ENCODE data around the gene EYS. TPM values are rescaled to one million over a fixed set of nuclear protein-coding genes. Genes with fewer than 3 reads are reported as not detected.

Gene EYS
- total and polyA plus RNA-seq, 3 experiments from 2014 or later, result not detected

- no peak overlapping the region for H3K27ac ChIP-seq (ENCODE audit: low read depth, low read length)
- Mint-ChIP-seq H3K4me3 (no peak overlapping the region), H3K4me1 (no peaks in the 10 kb centered on the region), H3K36me3 (no peaks in the 10 kb centered on the region), H3K27ac (no peak overlapping the region), H3K27me3 (no peaks in the 10 kb centered on the region), H3K9me3 (peaks cover 0 to 36% (median 2%) of the 10 kb centered on the region in 5 donors)
- H3K27me3 ChIP-seq (ENCODE audit: insufficient read depth, low read length, poor library complexity, severe bottlenecking), result no peaks in the 10 kb centered on the region
- ChIA-PET POLR2A (no interaction called here), CTCF (no interaction called here)
- no peaks in the 10 kb centered on the region for H3K4me1 ChIP-seq (ENCODE audit: insufficient read depth, low read length)
- H3K9me3 ChIP-seq (ENCODE audit: low read length), result no peaks in the 10 kb centered on the region
- no peak overlapping the region for H3K4me3 ChIP-seq (ENCODE audit: low read length)
- no peak for DNase-seq
- H3K36me3 ChIP-seq (ENCODE audit: insufficient read depth, low read length), result no peaks in the 10 kb centered on the region
These were observed 1417.1 kb downstream of the EYS start for GRCh38 chr6:64289931-64290330.

DNA sequence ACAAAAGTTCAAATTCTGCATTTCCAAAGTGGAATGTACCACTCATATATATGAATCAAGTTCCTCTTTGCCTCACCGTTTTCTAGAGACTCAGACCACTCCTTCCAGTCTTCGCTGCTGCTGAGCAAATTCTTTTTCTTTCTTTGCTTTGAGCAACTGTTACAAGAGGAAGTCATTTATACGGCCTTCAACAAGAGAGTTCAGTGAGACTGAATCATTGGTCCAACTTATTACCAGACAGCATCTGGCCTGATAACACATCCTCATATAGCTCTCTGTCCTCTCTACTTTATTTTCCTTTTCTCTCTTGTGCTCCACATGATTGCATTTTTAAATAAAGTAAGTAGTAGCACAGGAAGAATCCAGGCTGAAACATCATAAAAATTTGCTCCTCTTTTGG lies 1418.7 kb downstream of the EYS start:
- no peak overlapping the region for H3K27ac ChIP-seq (ENCODE audit: low read depth, low read length)
- Mint-ChIP-seq H3K27ac (no peak overlapping the region), H3K27me3 (no peaks in the 10 kb centered on the region), H3K9me3 (peaks cover 0 to 37% (median 2%) of the 10 kb centered on the region in 5 donors), H3K4me1 (no peaks in the 10 kb centered on the region), H3K4me3 (no peak overlapping the region), H3K36me3 (no peaks in the 10 kb centered on the region)
- no peak overlapping the region for H3K4me3 ChIP-seq (ENCODE audit: low read length)
- no peaks in the 10 kb centered on the region for H3K9me3 ChIP-seq (ENCODE audit: low read length)
- H3K4me1 ChIP-seq (ENCODE audit: insufficient read depth, low read length), result no peaks in the 10 kb centered on the region
- no peak for DNase-seq
- H3K36me3 ChIP-seq (ENCODE audit: insufficient read depth, low read length), result no peaks in the 10 kb centered on the region
- no peaks in the 10 kb centered on the region for H3K27me3 ChIP-seq (ENCODE audit: insufficient read depth, low read length, poor library complexity, severe bottlenecking)
- ChIA-PET POLR2A (no interaction called here), CTCF (no interaction called here)

- no peak overlapping the region for H3K27ac Mint-ChIP-seq
- Histone ChIP-seq H3K27ac (ENCODE audit: low read depth, low read length) (no peak overlapping the region), H3K4me3 (ENCODE audit: low read length) (no peak overlapping the region), H3K36me3 (ENCODE audit: insufficient read depth, low read length) (no peaks in the 10 kb centered on the region), H3K27me3 (ENCODE audit: insufficient read depth, low read length, poor library complexity, severe bottlenecking) (no peaks in the 10 kb centered on the region), H3K9me3 (ENCODE audit: low read length) (no peaks in the 10 kb centered on the region), H3K4me1 (ENCODE audit: insufficient read depth, low read length) (no peaks in the 10 kb centered on the region)
- ChIA-PET POLR2A (no interaction called here), CTCF (no interaction called here)
- no peaks in the 10 kb centered on the region for H3K27me3 Mint-ChIP-seq
- no peaks in the 10 kb centered on the region for H3K36me3 Mint-ChIP-seq
- H3K4me1 Mint-ChIP-seq, result no peaks in the 10 kb centered on the region
- H3K9me3 Mint-ChIP-seq, result peaks cover 2 to 18% (median 5%) of the 10 kb centered on the region in 5 donors
- DNase-seq, result no peak
- H3K4me3 Mint-ChIP-seq, result no peak overlapping the region
These were observed 1425.9 kb downstream of the EYS start for GRCh38 chr6:64281167-64281566.

DNA sequence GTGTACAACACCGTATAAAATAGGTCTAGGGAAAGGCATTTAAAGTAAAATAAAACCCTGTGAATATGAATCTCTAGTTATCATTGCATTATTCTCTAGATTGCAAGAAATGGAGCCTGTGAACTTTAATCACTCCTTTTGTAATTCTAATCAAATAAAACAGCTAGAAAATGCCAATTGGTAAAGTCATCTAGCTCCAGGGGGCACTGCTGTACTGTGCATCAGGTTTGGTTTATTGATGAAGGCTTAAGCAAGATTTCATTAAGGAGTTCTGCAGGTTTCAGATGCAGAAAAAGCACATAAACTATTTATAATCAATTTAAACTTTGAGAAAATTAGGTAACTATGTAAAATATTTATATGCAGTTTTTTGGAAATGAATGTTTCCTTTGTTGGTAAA lies 1426.5 kb downstream of the EYS start:
- H3K9me3 ChIP-seq (ENCODE audit: low read length), result no peaks in the 10 kb centered on the region
- no peaks in the 10 kb centered on the region for H3K4me1 ChIP-seq (ENCODE audit: insufficient read depth, low read length)
- Mint-ChIP-seq H3K9me3 (peaks cover 2 to 19% (median 5%) of the 10 kb centered on the region in 5 donors), H3K36me3 (no peaks in the 10 kb centered on the region), H3K4me3 (no peak overlapping the region), H3K4me1 (no peaks in the 10 kb centered on the region), H3K27me3 (no peaks in the 10 kb centered on the region), H3K27ac (no peak overlapping the region)
- POLR2A ChIA-PET, result no interaction called here
- H3K27ac ChIP-seq (ENCODE audit: low read depth, low read length), result no peak overlapping the region
- no peaks in the 10 kb centered on the region for H3K27me3 ChIP-seq (ENCODE audit: insufficient read depth, low read length, poor library complexity, severe bottlenecking)
- H3K36me3 ChIP-seq (ENCODE audit: insufficient read depth, low read length), result no peaks in the 10 kb centered on the region
- H3K4me3 ChIP-seq (ENCODE audit: low read length), result no peak overlapping the region
- CTCF ChIA-PET, result no interaction called here
- no peak for DNase-seq

DNA sequence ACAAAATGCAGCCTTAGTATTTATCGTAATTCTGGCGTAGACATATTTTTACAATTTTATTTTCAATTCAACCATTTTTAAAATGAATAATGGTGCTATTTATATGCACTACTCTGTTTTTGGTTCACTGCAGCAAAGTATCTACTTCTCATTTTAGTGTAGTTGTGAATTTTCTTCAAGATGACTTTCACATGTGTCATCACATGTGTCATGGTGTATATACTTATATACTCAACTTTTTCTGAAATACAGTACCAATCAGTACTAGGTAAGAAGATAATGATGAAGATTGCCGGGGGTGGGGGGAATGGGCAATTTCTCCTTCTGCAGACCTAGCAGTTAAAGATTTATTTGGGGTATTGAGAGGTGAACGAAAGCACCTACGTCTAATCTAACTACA lies 1436.9 kb downstream of the EYS start:
- DNase-seq, result no peak
- Mint-ChIP-seq H3K27me3 (peaks cover 0 to 1% of the 10 kb centered on the region in 2 donors), H3K36me3 (no peaks in the 10 kb centered on the region), H3K27ac (no peak overlapping the region), H3K4me3 (no peak overlapping the region), H3K4me1 (no peaks in the 10 kb centered on the region), H3K9me3 (peaks cover 2 to 21% (median 10%) of the 10 kb centered on the region in 5 donors)
- H3K9me3 ChIP-seq (ENCODE audit: low read length), result no peaks in the 10 kb centered on the region
- H3K4me3 ChIP-seq (ENCODE audit: low read length), result no peak overlapping the region
- no peak overlapping the region for H3K27ac ChIP-seq (ENCODE audit: low read depth, low read length)
- ChIA-PET CTCF (no interaction called here), POLR2A (no interaction called here)
- H3K27me3 ChIP-seq (ENCODE audit: insufficient read depth, low read length, poor library complexity, severe bottlenecking), result no peaks in the 10 kb centered on the region
- H3K36me3 ChIP-seq (ENCODE audit: insufficient read depth, low read length), result no peaks in the 10 kb centered on the region
- H3K4me1 ChIP-seq (ENCODE audit: insufficient read depth, low read length), result no peaks in the 10 kb centered on the region

DNA sequence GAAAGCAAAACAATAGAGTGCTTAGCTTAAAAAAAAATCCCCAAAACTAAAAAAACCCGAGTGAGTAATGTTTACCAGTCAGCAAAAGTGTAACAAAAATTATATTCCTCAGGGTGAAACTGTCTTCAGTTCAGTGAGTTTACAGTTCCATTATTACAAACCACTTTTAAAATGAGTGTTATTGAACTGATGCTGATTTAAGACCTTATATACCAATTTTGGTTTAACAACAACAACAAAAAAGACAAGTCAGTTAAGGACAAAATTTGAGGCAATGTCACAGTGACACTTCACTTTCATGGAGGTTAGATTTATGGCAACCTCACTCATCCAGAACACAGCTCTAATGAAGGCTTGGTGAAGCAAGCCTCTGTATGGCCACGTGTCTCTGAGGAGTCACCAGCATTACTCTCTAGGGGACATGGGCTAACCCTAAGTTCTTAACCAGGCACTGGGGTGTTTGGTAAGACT lies 1440.6 kb downstream of the EYS start:
- H3K9me3 Mint-ChIP-seq, result peaks cover 2 to 11% (median 2%) of the 10 kb centered on the region in 5 donors
- DNase-seq, result no peak
- no peaks in the 10 kb centered on the region for H3K36me3 ChIP-seq (ENCODE audit: insufficient read depth, low read length)
- H3K4me3 Mint-ChIP-seq, result no peak overlapping the region
- H3K4me1 Mint-ChIP-seq, result no peaks in the 10 kb centered on the region
- H3K36me3 Mint-ChIP-seq, result no peaks in the 10 kb centered on the region
- H3K27ac ChIP-seq (ENCODE audit: low read depth, low read length), result no peak overlapping the region
- H3K27ac Mint-ChIP-seq, result no peak overlapping the region
- H3K27me3 Mint-ChIP-seq, result no peaks in the 10 kb centered on the region
- ChIA-PET CTCF (no interaction called here), POLR2A (no interaction called here)
- no peaks in the 10 kb centered on the region for H3K9me3 ChIP-seq (ENCODE audit: low read length)
- no peaks in the 10 kb centered on the region for H3K4me1 ChIP-seq (ENCODE audit: insufficient read depth, low read length)
- H3K27me3 ChIP-seq (ENCODE audit: insufficient read depth, low read length, poor library complexity, severe bottlenecking), result no peaks in the 10 kb centered on the region
- H3K4me3 ChIP-seq (ENCODE audit: low read length), result no peak overlapping the region

- no peak overlapping the region for H3K27ac ChIP-seq (ENCODE audit: low read depth, low read length)
- no peaks in the 10 kb centered on the region for H3K4me1 ChIP-seq (ENCODE audit: insufficient read depth, low read length)
- H3K4me3 Mint-ChIP-seq, result no peak overlapping the region
- CTCF ChIA-PET, result no interaction called here
- H3K36me3 ChIP-seq (ENCODE audit: insufficient read depth, low read length), result no peaks in the 10 kb centered on the region
- H3K36me3 Mint-ChIP-seq, result no peaks in the 10 kb centered on the region
- H3K27ac Mint-ChIP-seq, result no peak overlapping the region
- H3K4me3 ChIP-seq (ENCODE audit: low read length), result no peak overlapping the region
- no peak for DNase-seq
- no peaks in the 10 kb centered on the region for H3K27me3 ChIP-seq (ENCODE audit: insufficient read depth, low read length, poor library complexity, severe bottlenecking)
- H3K4me1 Mint-ChIP-seq, result no peaks in the 10 kb centered on the region
- POLR2A ChIA-PET, result no interaction called here
- H3K9me3 ChIP-seq (ENCODE audit: low read length), result no peaks in the 10 kb centered on the region
- H3K27me3 Mint-ChIP-seq, result no peaks in the 10 kb centered on the region
- peaks cover 0 to 7% (median 3%) of the 10 kb centered on the region in 5 donors for H3K9me3 Mint-ChIP-seq
These were observed 1443.2 kb downstream of the EYS start for GRCh38 chr6:64263778-64264177.

GRCh38 chr6:64259372-64259771 lies 1447.7 kb downstream of the EYS start:
- Mint-ChIP-seq H3K9me3 (peaks cover 0 to 11% (median 2%) of the 10 kb centered on the region in 5 donors), H3K36me3 (no peaks in the 10 kb centered on the region), H3K27ac (no peak overlapping the region), H3K4me3 (no peak overlapping the region), H3K27me3 (no peaks in the 10 kb centered on the region), H3K4me1 (no peaks in the 10 kb centered on the region)
- no peaks in the 10 kb centered on the region for H3K4me1 ChIP-seq (ENCODE audit: insufficient read depth, low read length)
- H3K4me3 ChIP-seq (ENCODE audit: low read length), result no peak overlapping the region
- CTCF ChIA-PET, result no interaction called here
- H3K27ac ChIP-seq (ENCODE audit: low read depth, low read length), result no peak overlapping the region
- no peaks in the 10 kb centered on the region for H3K36me3 ChIP-seq (ENCODE audit: insufficient read depth, low read length)
- no peak for DNase-seq
- POLR2A ChIA-PET, result no interaction called here
- H3K9me3 ChIP-seq (ENCODE audit: low read length), result no peaks in the 10 kb centered on the region
- H3K27me3 ChIP-seq (ENCODE audit: insufficient read depth, low read length, poor library complexity, severe bottlenecking), result no peaks in the 10 kb centered on the region

DNA sequence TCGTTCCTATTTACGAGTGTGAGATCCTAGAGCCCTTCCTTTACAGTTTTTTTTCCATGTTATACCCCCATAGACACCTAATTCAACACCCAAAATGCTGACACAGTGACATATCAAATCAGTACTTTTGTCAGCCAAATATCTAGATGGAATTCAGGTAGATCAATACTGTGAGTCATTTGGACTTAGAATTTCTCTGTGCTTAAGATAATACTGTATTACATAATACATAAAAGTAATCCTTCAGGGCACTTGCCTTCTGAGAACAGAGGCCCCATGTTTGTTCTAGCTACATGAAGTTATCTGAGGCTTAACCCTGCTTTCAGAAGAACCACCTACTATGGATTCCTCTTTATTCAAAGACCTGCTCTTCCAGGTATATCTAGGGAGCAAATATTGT lies 1448.3 kb downstream of the EYS start:
- H3K4me3 ChIP-seq (ENCODE audit: low read length), result no peak overlapping the region
- no peak for DNase-seq
- H3K27ac Mint-ChIP-seq, result no peak overlapping the region
- peaks cover 0 to 12% (median 2%) of the 10 kb centered on the region in 5 donors for H3K9me3 Mint-ChIP-seq
- no peaks in the 10 kb centered on the region for H3K36me3 ChIP-seq (ENCODE audit: insufficient read depth, low read length)
- no peak overlapping the region for H3K27ac ChIP-seq (ENCODE audit: low read depth, low read length)
- ChIA-PET POLR2A (no interaction called here), CTCF (no interaction called here)
- no peaks in the 10 kb centered on the region for H3K4me1 ChIP-seq (ENCODE audit: insufficient read depth, low read length)
- no peaks in the 10 kb centered on the region for H3K9me3 ChIP-seq (ENCODE audit: low read length)
- no peaks in the 10 kb centered on the region for H3K36me3 Mint-ChIP-seq
- H3K27me3 Mint-ChIP-seq, result no peaks in the 10 kb centered on the region
- no peaks in the 10 kb centered on the region for H3K4me1 Mint-ChIP-seq
- no peaks in the 10 kb centered on the region for H3K27me3 ChIP-seq (ENCODE audit: insufficient read depth, low read length, poor library complexity, severe bottlenecking)
- no peak overlapping the region for H3K4me3 Mint-ChIP-seq

Data from CD8-positive, alpha-beta memory T cell (primary cell).